HL-60 (cell line): ENCODE results near the gene MAPKAPK3.

Experiments
- POLR2AphosphoS5 ChIP-seq: IDR thresholded peaks from 2 replicates; pipeline ENCODE4 v1.6.1; 2012; ENCODE audit warnings: low read depth
- TF ChIP-seq, protein P1 (sequence below): IDR thresholded peaks from one replicate; pipeline ENCODE4 v1.5.1; 2011; ENCODE audit warnings: low read length, control low read depth, inconsistent platforms; ENCODE audit not compliant: insufficient read depth
- TF ChIP-seq, protein P2 (sequence below): IDR thresholded peaks from 2 replicates; pipeline ENCODE4 v1.6.1; 2012; ENCODE audit warnings: low read depth; ENCODE audit not compliant: insufficient replicate concordance

DNA sequence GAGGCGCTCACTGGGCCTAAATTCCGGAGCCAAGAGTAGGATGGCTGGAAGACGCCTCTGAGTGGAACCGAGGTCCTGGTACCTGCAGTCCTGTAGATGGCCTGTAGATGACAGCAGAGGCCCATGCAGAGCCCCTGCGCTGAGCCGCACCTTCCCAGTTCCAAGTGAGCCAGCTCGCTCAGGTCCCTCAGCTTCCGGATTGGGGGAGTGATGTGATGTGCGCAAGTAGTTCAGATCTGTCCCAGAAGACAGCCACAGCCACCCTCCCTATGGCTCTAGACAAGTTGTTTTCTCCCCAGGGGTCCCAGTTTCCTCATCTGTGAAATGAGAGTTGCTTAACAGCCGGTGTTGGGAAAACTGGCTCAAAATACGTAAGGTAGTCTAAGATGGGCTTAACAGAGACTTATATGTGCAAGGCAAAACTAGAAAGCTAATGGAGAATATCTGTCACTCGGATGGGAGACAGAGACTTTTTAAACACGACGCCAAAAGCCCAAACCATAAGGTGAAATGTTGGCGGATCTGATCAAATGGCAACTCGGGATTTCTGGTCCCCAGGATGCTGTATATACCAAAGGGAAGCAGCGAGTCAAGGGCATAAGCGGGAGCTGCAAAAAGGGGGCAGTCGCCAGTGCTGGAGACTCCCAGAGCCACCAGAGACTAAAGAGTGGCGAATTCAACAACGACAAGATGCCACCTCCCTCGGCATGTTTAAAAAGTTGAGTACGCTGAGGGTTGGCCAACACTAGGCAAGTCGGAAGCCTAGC lies 765 bp upstream of the MAPKAPK3 start:
- TF ChIP-seq, protein P1, sequence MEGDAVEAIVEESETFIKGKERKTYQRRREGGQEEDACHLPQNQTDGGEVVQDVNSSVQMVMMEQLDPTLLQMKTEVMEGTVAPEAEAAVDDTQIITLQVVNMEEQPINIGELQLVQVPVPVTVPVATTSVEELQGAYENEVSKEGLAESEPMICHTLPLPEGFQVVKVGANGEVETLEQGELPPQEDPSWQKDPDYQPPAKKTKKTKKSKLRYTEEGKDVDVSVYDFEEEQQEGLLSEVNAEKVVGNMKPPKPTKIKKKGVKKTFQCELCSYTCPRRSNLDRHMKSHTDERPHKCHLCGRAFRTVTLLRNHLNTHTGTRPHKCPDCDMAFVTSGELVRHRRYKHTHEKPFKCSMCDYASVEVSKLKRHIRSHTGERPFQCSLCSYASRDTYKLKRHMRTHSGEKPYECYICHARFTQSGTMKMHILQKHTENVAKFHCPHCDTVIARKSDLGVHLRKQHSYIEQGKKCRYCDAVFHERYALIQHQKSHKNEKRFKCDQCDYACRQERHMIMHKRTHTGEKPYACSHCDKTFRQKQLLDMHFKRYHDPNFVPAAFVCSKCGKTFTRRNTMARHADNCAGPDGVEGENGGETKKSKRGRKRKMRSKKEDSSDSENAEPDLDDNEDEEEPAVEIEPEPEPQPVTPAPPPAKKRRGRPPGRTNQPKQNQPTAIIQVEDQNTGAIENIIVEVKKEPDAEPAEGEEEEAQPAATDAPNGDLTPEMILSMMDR, result peak; percentile 99
- TF ChIP-seq POLR2AphosphoS5, result no peak
- TF ChIP-seq, protein P2, sequence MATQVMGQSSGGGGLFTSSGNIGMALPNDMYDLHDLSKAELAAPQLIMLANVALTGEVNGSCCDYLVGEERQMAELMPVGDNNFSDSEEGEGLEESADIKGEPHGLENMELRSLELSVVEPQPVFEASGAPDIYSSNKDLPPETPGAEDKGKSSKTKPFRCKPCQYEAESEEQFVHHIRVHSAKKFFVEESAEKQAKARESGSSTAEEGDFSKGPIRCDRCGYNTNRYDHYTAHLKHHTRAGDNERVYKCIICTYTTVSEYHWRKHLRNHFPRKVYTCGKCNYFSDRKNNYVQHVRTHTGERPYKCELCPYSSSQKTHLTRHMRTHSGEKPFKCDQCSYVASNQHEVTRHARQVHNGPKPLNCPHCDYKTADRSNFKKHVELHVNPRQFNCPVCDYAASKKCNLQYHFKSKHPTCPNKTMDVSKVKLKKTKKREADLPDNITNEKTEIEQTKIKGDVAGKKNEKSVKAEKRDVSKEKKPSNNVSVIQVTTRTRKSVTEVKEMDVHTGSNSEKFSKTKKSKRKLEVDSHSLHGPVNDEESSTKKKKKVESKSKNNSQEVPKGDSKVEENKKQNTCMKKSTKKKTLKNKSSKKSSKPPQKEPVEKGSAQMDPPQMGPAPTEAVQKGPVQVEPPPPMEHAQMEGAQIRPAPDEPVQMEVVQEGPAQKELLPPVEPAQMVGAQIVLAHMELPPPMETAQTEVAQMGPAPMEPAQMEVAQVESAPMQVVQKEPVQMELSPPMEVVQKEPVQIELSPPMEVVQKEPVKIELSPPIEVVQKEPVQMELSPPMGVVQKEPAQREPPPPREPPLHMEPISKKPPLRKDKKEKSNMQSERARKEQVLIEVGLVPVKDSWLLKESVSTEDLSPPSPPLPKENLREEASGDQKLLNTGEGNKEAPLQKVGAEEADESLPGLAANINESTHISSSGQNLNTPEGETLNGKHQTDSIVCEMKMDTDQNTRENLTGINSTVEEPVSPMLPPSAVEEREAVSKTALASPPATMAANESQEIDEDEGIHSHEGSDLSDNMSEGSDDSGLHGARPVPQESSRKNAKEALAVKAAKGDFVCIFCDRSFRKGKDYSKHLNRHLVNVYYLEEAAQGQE, result no peak
